KG1 (cell line): ENCODE results near the gene PLPPR3.
"Not testable (repeated sequence)": the region's sequence is repeated elsewhere in the genome, so short reads cannot be mapped to it uniquely, and the experiment has no call there.

Source experiments
- DNase-seq: peaks from one replicate; lab custom pipeline; 2025; lab: John Stamatoyannopoulos, UW

The PLPPR3 gene

GRCh38 chr19:827710-828321, 6.1 kb upstream of the PLPPR3 start, which contains the start of gene AZU1:
Gene AZU1, plus strand, starts transcription at chr19:827837. Its CDS starts 10 bp downstream, at chr19:827847.
- no peak for DNase-seq

GRCh38 chr19:827314-827709, 5.6 kb upstream of the PLPPR3 start:
- no peak for DNase-seq

- no peak for DNase-seq
Measured at GRCh38 chr19:825897-826644, 4.3 kb upstream of the PLPPR3 start.

GRCh38 chr19:824885-825284, 3.1 kb upstream of the PLPPR3 start:
- no peak for DNase-seq

- no peak for DNase-seq
Measured at GRCh38 chr19:823565-824121, 1.9 kb upstream of the PLPPR3 start.

- no peak for DNase-seq
Measured at GRCh38 chr19:821231-821824, 427 bp downstream of the PLPPR3 start.

- not testable (repeated sequence) for DNase-seq
Measured at GRCh38 chr19:820212-820611, 1.5 kb downstream of the PLPPR3 start.

GRCh38 chr19:816500-816857, 5.3 kb downstream of the PLPPR3 start:
- no peak for DNase-seq

GRCh38 chr19:815775-816499, 5.8 kb downstream of the PLPPR3 start:
- no peak for DNase-seq

GRCh38 chr19:815079-815774, 6.5 kb downstream of the PLPPR3 start:
- no peak for DNase-seq

GRCh38 chr19:814152-815078, 7.3 kb downstream of the PLPPR3 start:
- no peak for DNase-seq

GRCh38 chr19:813219-814151, 8.3 kb downstream of the PLPPR3 start:
- no peak for DNase-seq

- DNase-seq, result no peak
Measured at GRCh38 chr19:812747-813218, 9.0 kb downstream of the PLPPR3 start.

- DNase-seq, result no peak
Measured at GRCh38 chr19:812049-812746, 9.6 kb downstream of the PLPPR3 start.

- no peak for DNase-seq
Measured at GRCh38 chr19:811506-812048, 10.2 kb downstream of the PLPPR3 start.

- DNase-seq, result no peak
Measured at GRCh38 chr19:810883-811489, 10.8 kb downstream of the PLPPR3 start.

GRCh38 chr19:810077-810855, 11.5 kb downstream of the PLPPR3 start:
- DNase-seq, result no peak
